IPS DF 4.7 (cell line): ENCODE results near the gene BEST3.
"Not testable (repeated sequence)": the region's sequence is repeated elsewhere in the genome, so short reads cannot be mapped to it uniquely, and the experiment has no call there.

ENCODE experiments used
- DNase-seq: peaks from one replicate; pipeline ENCODE4 v3.0.0-alpha.2; 2013; ENCODE audit warnings: low spot score; ENCODE audit errors: extremely low read depth

Gene BEST3

DNA sequence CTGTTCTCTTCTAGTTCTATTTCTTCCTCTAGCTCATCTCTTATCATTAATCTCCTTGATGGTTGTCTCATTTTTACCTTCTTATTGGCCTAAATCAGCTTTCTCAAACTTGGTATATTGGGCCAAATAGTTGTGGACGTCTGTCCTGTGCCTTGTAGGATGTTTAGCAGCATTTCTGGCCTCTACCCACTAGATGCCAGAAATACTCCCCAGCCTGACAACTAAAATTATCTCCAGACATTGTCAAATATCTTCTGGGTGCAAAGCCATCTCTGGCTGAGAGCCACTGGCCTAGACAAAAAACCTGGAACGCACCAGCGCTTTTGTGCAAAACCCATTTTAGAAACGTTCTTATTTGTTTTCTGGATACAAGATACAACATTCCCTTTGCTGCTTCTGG is 49.6 kb downstream of the BEST3 start:
- DNase-seq = no peak

DNA sequence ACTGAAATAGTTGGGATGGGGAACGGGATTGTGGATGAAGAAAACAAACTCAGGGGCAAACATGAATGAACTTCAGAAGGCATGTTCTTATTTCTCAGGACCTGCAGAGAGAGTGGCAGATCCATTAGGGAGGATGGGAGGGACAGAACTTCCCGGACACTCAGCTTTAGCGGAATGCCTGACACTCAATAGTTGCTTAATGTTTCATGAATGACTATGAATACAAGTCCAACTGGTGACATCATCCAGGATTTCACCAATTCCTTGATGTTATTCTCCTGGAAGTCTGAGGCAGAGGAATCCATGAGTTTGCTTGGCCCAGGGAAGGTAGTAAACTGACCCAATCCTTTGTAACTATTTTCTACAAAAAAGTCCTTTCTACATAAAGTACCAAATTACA is 50.6 kb downstream of the BEST3 start:
- DNase-seq = no peak

DNA sequence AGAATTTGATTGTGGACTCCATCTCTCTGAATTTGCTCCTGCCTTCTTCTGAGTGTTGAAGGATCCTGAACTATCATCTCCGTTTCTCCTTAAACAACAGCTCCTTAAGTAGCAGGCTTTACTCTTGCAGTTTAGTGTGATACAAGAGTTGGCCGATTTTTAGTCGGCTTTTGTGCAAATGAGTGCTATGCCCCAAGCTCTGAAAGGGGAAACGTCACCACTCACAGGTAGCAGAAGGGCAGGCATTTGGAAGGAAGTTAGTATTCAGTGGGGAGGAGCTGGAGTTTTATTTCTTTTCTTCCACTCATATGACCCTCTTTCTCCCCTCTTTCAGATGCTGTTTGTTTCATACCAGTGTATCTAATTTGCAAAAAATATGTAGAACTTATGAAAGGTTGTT is 51.9 kb downstream of the BEST3 start:
- no peak for DNase-seq

DNA sequence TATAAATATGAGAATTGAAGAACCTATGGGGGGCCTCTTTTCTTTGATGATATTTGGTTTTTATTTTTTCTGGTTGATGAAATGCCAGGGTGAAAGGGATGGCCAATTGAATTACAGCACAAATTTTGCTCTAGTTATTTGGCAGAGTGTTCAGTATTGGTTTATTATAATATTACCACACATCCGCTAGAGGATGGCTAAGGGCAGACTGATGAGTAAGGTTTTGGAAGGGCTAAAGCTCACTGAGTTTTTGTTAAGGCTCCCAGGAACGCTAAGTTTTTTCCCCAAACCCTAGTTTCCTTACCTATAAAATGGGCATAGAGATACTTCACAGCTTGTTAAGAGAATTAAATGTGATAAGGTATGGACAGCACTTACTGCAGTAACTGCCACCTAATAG is 54.1 kb downstream of the BEST3 start:
- no peak for DNase-seq

DNA sequence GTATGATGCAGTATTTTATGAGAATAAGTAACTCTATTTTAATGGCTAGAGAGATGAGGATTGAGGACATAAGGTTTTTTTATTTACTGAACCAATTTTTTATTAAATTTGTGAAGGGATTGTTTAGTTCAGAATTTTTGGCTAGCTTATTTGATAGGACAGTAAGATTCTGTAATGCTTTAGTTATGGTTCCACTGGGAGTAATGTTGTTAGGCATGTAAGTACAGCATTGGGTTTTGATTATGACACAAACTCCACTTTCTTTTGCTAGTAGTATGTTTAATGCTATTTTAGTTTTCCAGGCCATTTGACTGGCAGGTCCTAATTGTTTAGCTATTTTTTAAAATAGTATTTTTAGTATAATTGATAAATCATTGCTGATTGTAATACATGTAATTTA is 54.6 kb downstream of the BEST3 start:
- no peak for DNase-seq

- DNase-seq = no peak
Measured at GRCh38 chr12:69642531-69642930, 56.6 kb downstream of the BEST3 start.

- no peak for DNase-seq
Measured at GRCh38 chr12:69641546-69641945, 57.6 kb downstream of the BEST3 start.

- DNase-seq = peak; percentile 53
Measured at GRCh38 chr12:69639400-69640016, 59.6 kb downstream of the BEST3 start.

DNA sequence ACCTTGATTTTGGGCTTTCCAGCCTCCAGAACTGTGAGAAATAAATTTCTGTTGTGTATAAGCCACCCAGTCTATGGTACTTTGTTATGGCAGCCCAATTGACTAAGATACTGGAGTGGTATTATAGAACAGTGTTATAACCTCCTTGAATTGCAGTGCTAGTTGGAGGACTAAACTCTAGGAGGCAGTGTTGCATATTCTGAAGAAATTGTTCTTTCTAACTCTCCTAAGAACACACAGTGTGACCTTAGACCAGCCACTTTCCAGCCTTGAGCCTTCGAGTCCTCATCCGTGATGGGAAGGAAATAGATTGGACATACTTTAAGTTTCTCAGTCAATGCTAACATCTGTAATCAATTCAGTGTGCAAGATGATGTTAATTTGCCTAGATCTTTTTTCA is 66.0 kb downstream of the BEST3 start:
- DNase-seq = peak; percentile 36

- DNase-seq = no peak
Measured at GRCh38 chr12:69630191-69630590, 68.9 kb downstream of the BEST3 start.

DNA sequence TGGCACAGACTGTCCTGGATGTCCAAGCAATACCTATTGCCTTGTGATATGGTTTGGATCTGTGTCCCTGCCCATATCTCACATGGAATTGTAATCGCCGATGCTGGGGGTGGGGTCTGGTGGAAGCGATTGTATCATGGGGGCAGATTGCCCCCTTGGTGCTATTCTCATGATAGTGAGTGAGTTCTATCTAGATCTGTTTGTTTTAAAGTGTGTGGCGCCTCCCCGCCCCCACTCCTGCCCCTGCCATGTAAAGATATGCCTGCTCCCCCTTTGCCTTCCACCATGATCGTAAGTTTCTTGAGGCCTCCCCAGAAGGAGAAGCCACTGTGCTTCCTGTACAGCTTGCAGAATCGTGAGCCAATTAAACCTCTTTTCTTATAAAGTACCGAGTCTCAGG is 71.6 kb downstream of the BEST3 start:
- DNase-seq = no peak

- DNase-seq = no peak
Measured at GRCh38 chr12:69623970-69624369, 75.1 kb downstream of the BEST3 start.

GRCh38 chr12:69621551-69621950 is 77.6 kb downstream of the BEST3 start:
- no peak for DNase-seq

- no peak for DNase-seq
Measured at GRCh38 chr12:69620921-69621320, 78.2 kb downstream of the BEST3 start.

- DNase-seq = no peak
Measured at GRCh38 chr12:69620077-69620476, 79.0 kb downstream of the BEST3 start.

- DNase-seq = no peak
Measured at GRCh38 chr12:69619050-69619449, 80.1 kb downstream of the BEST3 start.

DNA sequence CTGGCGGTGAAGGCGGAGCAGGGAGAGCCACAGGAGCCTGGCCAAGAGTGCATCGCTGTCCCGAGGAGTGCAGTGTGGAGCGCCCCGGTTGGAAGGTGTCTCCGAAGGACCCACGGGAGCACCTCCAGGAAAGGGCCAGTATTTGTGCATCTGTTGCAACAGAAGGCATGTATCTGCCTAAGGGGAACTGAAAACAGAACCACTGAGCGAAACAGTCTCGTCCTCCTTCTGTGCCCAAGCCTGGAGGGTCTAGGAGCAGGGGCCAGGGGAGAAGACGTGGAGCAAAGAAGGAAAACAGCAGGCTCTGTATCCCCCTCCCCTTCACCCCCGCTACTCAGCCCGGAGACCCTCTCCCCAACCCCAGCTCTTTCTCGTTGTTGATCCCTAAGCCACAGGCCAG is 83.1 kb downstream of the BEST3 start:
- DNase-seq = no peak

DNA sequence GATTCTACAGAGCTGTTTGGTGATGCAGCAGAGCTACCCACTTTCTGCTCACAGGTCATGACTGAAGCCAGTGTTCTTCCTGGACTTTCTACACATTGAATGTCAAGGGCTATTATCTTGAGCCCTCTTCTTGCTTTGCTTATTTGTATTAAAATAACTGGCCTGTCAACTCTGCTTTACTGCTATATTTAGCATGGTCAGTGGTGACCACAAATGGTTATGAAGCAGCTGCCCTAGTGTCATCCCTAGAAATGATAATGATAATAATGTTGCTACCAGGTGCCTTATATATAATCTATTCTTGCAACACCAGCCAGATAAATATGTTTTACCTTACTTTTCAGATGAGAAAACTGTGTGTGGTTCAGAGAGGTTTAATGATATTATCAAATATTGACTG is 85.8 kb downstream of the BEST3 start:
- DNase-seq = no peak

- no peak for DNase-seq
Measured at GRCh38 chr12:69610729-69611128, 88.4 kb downstream of the BEST3 start, which contains the start of gene LRRC10. Gene LRRC10 (minus strand): TSS chr12:69610907. CDS start chr12:69610838, 69 bp downstream.

GRCh38 chr12:69610126-69610525 is 89.0 kb downstream of the BEST3 start:
- DNase-seq = no peak

DNA sequence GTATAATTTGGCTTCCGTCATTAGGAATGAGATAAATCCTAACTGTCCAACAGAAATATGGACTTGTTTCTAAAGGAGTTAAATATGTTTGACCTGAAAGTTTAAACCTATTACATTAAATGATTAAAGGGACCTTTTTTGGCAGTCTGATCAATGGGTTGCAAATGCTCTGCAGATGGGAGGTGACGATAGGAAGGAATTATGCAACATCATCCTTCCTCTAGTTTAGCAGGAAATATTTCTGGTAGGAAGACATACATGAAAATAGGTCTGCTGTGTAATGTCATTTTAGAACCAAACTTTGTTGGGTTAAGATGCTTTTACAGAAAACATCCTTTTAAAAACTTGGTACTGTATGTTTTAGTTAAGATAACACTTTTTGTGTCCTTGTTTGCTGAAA is 91.0 kb downstream of the BEST3 start:
- no peak for DNase-seq

GRCh38 chr12:69604275-69604674 is 94.8 kb downstream of the BEST3 start:
- DNase-seq = not testable (repeated sequence)
